SIG-M5 treated with dmso at 0.1 percent for 504 hours (cell line): ENCODE measurements around the gene CDK5.
"Not testable (repeated sequence)": the region's sequence is repeated elsewhere in the genome, so short reads cannot be mapped to it uniquely, and the experiment has no call there.

Experiments used
- DNase-seq: peaks from one replicate; lab custom pipeline; 2025; ENCODE audit not compliant: unreplicated experiment; lab: John Stamatoyannopoulos, UW

The CDK5 gene

GRCh38 chr7:151058781-151059366, 1.2 kb upstream of the CDK5 start:
- DNase-seq, result peak; percentile 37

- DNase-seq, result peak; percentile 99
These were observed 488 bp upstream of the CDK5 start for GRCh38 chr7:151057989-151058780.

- peak; percentile 25 for DNase-seq
These were observed 811 bp downstream of the CDK5 start for GRCh38 chr7:151056666-151057505.

- no peak for DNase-seq
These were observed 1.4 kb downstream of the CDK5 start for GRCh38 chr7:151056283-151056665.

- no peak for DNase-seq
These were observed 3.9 kb downstream of the CDK5 start for GRCh38 chr7:151053751-151054150.

GRCh38 chr7:151053096-151053495, 4.6 kb downstream of the CDK5 start:
- peak; percentile 23 for DNase-seq

GRCh38 chr7:151051108-151051507, 6.6 kb downstream of the CDK5 start:
- no peak for DNase-seq

GRCh38 chr7:151048911-151049463, 8.7 kb downstream of the CDK5 start:
- DNase-seq, result no peak

- DNase-seq, result no peak
These were observed 9.5 kb downstream of the CDK5 start, which contains the start of gene ASIC3 for GRCh38 chr7:151047976-151048815. TSS of gene ASIC3 (plus strand) at chr7:151048531. CDS start at chr7:151048886, 355 bp downstream.

- peak; percentile 25 for DNase-seq
These were observed 10.8 kb downstream of the CDK5 start for GRCh38 chr7:151046603-151047573.

- no peak for DNase-seq
These were observed 11.7 kb downstream of the CDK5 start for GRCh38 chr7:151045967-151046366.

GRCh38 chr7:151045262-151045661, 12.4 kb downstream of the CDK5 start:
- DNase-seq, result no peak

- DNase-seq, result no peak
These were observed 13.7 kb downstream of the CDK5 start for GRCh38 chr7:151043959-151044358.

GRCh38 chr7:151043449-151043848, 14.2 kb downstream of the CDK5 start:
- not testable (repeated sequence) for DNase-seq

- no peak for DNase-seq
These were observed 16.9 kb downstream of the CDK5 start for GRCh38 chr7:151040616-151041375.

GRCh38 chr7:151039850-151040548, 17.7 kb downstream of the CDK5 start:
- no peak for DNase-seq

- DNase-seq, result peak; percentile 64
These were observed 18.5 kb downstream of the CDK5 start for GRCh38 chr7:151038951-151039849.
